ENCODE results near the gene MCM5.
"Not testable (repeated sequence)": the region's sequence is repeated elsewhere in the genome, so short reads cannot be mapped to it uniquely, and the experiment has no call there.

MCM5 gene

DNA sequence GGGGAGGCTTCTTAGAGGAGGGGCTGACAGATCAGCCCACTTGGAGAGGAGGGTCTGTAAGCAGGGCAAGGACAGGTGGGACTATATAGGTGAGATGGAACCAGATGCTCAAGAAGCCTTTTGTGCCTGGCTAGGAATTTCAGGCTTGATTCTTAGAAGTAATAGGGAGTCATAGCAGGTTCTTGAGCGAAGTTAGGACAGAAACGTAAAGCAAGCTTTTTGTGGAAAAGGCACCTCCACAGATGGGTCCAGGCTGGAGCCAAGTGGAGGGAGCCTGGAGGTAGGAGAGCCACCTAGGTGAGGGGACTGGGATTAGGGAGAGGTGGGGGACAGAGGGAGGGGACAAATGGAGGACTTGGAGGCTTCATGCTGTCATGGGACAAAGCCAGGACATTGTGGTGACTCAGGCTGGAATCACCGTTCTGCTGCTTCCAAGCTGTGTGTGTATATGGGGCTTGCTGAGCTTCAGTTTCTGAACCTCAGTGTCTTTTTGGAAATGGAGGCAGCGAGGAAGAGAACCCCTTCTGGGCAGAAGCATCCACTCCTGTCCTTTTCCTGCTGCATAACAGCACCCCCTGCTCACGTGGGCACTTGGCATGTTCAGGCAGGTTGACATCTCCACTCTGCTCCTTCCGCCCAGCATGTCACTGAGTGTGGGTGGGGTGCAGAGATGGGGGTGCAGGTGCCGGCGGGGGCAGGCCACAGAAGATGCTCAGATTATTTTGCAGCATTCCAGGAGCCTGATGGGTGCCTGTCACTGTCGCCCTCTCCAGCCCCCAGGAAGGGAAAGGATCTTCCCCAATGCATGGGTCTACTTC, 58.0 kb downstream of the MCM5 start:
- no peak overlapping the region for H3K27ac ChIP-seq (ENCODE audit: low read length)
- H3K4me3 ChIP-seq (ENCODE audit: low read length) = no peak overlapping the region
- TF ChIP-seq, protein P1, sequence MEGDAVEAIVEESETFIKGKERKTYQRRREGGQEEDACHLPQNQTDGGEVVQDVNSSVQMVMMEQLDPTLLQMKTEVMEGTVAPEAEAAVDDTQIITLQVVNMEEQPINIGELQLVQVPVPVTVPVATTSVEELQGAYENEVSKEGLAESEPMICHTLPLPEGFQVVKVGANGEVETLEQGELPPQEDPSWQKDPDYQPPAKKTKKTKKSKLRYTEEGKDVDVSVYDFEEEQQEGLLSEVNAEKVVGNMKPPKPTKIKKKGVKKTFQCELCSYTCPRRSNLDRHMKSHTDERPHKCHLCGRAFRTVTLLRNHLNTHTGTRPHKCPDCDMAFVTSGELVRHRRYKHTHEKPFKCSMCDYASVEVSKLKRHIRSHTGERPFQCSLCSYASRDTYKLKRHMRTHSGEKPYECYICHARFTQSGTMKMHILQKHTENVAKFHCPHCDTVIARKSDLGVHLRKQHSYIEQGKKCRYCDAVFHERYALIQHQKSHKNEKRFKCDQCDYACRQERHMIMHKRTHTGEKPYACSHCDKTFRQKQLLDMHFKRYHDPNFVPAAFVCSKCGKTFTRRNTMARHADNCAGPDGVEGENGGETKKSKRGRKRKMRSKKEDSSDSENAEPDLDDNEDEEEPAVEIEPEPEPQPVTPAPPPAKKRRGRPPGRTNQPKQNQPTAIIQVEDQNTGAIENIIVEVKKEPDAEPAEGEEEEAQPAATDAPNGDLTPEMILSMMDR (IDR thresholded peaks at IDR 0.05; ENCODE audit: low read length) = no peak
- TF ChIP-seq EZH2 (optimal IDR thresholded peaks at IDR 0.05; ENCODE audit: low read depth, low read length) (no peak), EZH2phosphoT487 (IDR thresholded peaks at IDR 0.05; ENCODE audit: low read length) (no peak)
- no peaks in the 10 kb centered on the region for H3K27me3 ChIP-seq (replicated peaks; ENCODE audit: insufficient read depth, low read length)
- no peaks in the 10 kb centered on the region for H4K20me1 ChIP-seq (ENCODE audit: insufficient read depth, low read length)
- H3K9me3 ChIP-seq (replicated peaks; ENCODE audit: insufficient read depth, low read length) = no peaks in the 10 kb centered on the region
- no peaks in the 10 kb centered on the region for H3K4me1 ChIP-seq (ENCODE audit: low read length)
- H3K4me2 ChIP-seq (ENCODE audit: low read depth, low read length) = no peak overlapping the region
- no peaks in the 10 kb centered on the region for H3F3A ChIP-seq (ENCODE audit: insufficient read depth, low read length)
- DNase-seq = no peak
- H3K79me2 ChIP-seq (ENCODE audit: low read length) = no peaks in the 10 kb centered on the region
- no peaks in the 10 kb centered on the region for H3K36me3 ChIP-seq (replicated peaks; ENCODE audit: insufficient read depth, low read length)
- H3K9me2 ChIP-seq (replicated peaks; ENCODE audit: insufficient read depth, low read length) = no peaks in the 10 kb centered on the region
- H3K9ac ChIP-seq (ENCODE audit: low read length) = no peak overlapping the region
- H2AFZ ChIP-seq (ENCODE audit: low read length) = no peak overlapping the region

DNA sequence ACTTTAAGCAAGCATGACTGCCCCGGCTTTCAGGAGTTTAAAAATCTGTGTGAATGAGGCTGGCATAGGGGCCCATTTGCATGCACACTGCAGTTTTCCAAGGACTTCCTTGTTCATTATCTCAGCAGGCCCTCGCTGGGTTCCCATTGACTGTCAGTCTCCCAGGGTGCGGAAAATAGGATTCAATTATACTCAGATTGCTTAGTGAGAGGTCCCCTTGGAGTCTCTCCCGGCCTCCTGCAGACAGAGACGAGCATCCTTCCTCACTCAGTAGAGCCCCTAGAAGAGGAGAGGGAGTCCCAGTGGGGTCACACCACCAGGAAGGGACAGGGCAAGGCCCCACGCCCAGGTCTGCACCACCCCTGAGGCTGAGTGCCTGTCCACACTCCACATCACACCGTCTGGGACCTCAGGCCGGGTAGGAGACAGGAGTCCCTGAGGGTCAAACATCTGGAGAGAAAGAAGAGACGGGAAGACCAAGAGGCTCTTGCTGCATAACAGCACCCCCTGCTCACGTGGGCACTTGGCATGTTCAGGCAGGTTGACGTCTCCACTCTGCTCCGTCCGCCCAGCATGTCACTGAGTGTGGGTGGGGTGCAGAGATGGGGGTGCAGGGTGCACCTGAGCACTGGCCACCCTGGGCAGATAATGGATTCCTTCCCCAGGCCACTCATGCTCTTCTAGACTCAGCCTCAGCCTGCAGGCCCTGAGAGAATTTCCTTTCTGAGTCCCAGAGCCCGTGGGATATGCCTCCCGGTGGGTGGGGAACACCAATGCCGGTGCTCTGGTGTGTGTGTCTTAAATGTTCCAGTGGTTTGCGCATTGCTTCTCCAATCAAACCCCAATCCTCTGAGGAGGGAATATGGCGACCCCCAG, 58.8 kb downstream of the MCM5 start:
- Histone ChIP-seq H3K36me3 (replicated peaks; ENCODE audit: insufficient read depth, low read length) (no peaks in the 10 kb centered on the region), H3K27me3 (replicated peaks; ENCODE audit: insufficient read depth, low read length) (no peaks in the 10 kb centered on the region), H3K4me3 (ENCODE audit: low read length) (no peak overlapping the region), H3K9me3 (replicated peaks; ENCODE audit: insufficient read depth, low read length) (no peaks in the 10 kb centered on the region), H3K9ac (ENCODE audit: low read length) (no peak overlapping the region), H3K79me2 (ENCODE audit: low read length) (no peaks in the 10 kb centered on the region), H2AFZ (ENCODE audit: low read length) (no peak overlapping the region), H3K27ac (ENCODE audit: low read length) (no peak overlapping the region), H3K4me1 (ENCODE audit: low read length) (no peaks in the 10 kb centered on the region), H3K9me2 (replicated peaks; ENCODE audit: insufficient read depth, low read length) (no peaks in the 10 kb centered on the region), H3K4me2 (ENCODE audit: low read depth, low read length) (no peak overlapping the region), H3F3A (ENCODE audit: insufficient read depth, low read length) (no peaks in the 10 kb centered on the region), H4K20me1 (ENCODE audit: insufficient read depth, low read length) (no peaks in the 10 kb centered on the region)
- no peak for DNase-seq
- TF ChIP-seq, protein P1 (IDR thresholded peaks at IDR 0.05; ENCODE audit: low read length) = no peak
- TF ChIP-seq EZH2 (optimal IDR thresholded peaks at IDR 0.05; ENCODE audit: low read depth, low read length) (no peak), EZH2phosphoT487 (IDR thresholded peaks at IDR 0.05; ENCODE audit: low read length) (no peak)

DNA sequence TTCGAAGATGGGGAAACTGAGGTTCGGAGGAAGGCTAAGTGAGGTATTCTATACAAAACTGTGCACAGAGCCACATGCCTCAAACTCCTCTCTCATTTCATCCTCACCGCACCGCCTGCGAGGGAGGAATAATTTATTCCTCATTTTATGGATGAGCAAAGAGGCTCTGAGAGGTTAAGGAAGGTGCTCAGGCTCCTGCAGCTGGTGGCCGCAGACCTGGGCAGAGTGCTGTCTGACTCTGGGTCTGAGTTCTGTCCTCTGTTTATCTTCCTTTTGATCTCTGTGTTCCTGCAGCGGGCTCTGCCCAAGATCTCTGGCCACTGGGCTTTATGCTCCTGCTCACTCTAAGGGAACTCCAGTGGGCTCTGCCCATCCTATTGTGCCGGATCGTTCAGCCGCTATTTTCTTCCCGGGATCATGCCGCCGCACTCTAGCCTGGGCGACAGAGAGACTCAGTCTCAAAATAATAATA, 59.5 kb downstream of the MCM5 start:
- no peak overlapping the region for H3K4me3 ChIP-seq (ENCODE audit: low read length)

DNA sequence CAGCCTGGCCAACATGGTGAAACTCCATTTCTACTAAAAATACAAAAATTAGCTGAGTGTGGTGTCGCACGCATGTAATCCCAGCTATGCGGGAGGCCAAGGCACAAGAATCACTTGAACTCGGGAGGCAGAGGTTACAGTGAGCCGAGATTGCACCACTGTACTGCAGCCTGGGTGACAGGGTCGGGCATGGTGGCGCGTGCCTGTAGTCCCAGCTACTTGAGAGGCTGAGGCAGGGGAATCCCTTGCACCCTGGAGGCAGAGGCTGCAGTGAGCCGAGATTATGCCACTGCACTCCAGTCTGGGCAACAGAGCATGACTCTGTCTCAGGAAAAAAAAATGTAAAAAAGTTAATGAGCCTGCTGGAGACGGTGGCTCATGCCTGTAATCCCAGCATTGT, 60.0 kb downstream of the MCM5 start:
- not testable (repeated sequence) for H3K9me2 ChIP-seq (replicated peaks; ENCODE audit: insufficient read depth, low read length); H2AFZ ChIP-seq (ENCODE audit: low read length); H3F3A ChIP-seq (ENCODE audit: insufficient read depth, low read length); H3K4me2 ChIP-seq (ENCODE audit: low read depth, low read length); H3K79me2 ChIP-seq (ENCODE audit: low read length); H3K36me3 ChIP-seq (replicated peaks; ENCODE audit: insufficient read depth, low read length); H3K9ac ChIP-seq (ENCODE audit: low read length); H3K27me3 ChIP-seq (replicated peaks; ENCODE audit: insufficient read depth, low read length); H3K4me3 ChIP-seq (ENCODE audit: low read length); H3K4me1 ChIP-seq (ENCODE audit: low read length); DNase-seq; H3K27ac ChIP-seq (ENCODE audit: low read length); H4K20me1 ChIP-seq (ENCODE audit: insufficient read depth, low read length); H3K9me3 ChIP-seq (replicated peaks; ENCODE audit: insufficient read depth, low read length)

More for the DNA sequence above, 59.5 kb downstream of the MCM5 start:
- Histone ChIP-seq H4K20me1 (ENCODE audit: insufficient read depth, low read length) (no peaks in the 10 kb centered on the region), H2AFZ (ENCODE audit: low read length) (no peak overlapping the region), H3K27ac (ENCODE audit: low read length) (no peak overlapping the region), H3K4me1 (ENCODE audit: low read length) (no peaks in the 10 kb centered on the region), H3K9me3 (replicated peaks; ENCODE audit: insufficient read depth, low read length) (no peaks in the 10 kb centered on the region), H3K4me2 (ENCODE audit: low read depth, low read length) (no peak overlapping the region), H3K9ac (ENCODE audit: low read length) (no peak overlapping the region), H3K36me3 (replicated peaks; ENCODE audit: insufficient read depth, low read length) (no peaks in the 10 kb centered on the region), H3K9me2 (replicated peaks; ENCODE audit: insufficient read depth, low read length) (no peaks in the 10 kb centered on the region), H3K79me2 (ENCODE audit: low read length) (no peaks in the 10 kb centered on the region), H3F3A (ENCODE audit: insufficient read depth, low read length) (no peaks in the 10 kb centered on the region), H3K27me3 (replicated peaks; ENCODE audit: insufficient read depth, low read length) (no peaks in the 10 kb centered on the region)
- TF ChIP-seq, protein P1 (IDR thresholded peaks at IDR 0.05; ENCODE audit: low read length) = no peak
- TF ChIP-seq EZH2 (optimal IDR thresholded peaks at IDR 0.05; ENCODE audit: low read depth, low read length) (no peak), EZH2phosphoT487 (IDR thresholded peaks at IDR 0.05; ENCODE audit: low read length) (no peak)
- DNase-seq = no peak
